GM19324 (cell line): ENCODE measurements around the gene GGCX.

Experiments
- ATAC-seq: cut with Tn5 transposase; IDR thresholded peaks from one replicate; pipeline ENCODE4 v1.9.1; 2021; ENCODE audit warnings: mild to moderate bottlenecking, moderate library complexity; ENCODE audit not compliant: unreplicated experiment, low FRiP score

GGCX gene

GRCh38 chr2:85524336-85524908 is 36.9 kb downstream of the GGCX start:
- ATAC-seq: no peak

GRCh38 chr2:85523903-85524335 is 37.4 kb downstream of the GGCX start:
- ATAC-seq: no peak

- ATAC-seq: no peak
Measured at GRCh38 chr2:85523062-85523902, 38.0 kb downstream of the GGCX start.

- no peak for ATAC-seq
Measured at GRCh38 chr2:85522090-85522647, 39.1 kb downstream of the GGCX start.

GRCh38 chr2:85516653-85517389 is 44.5 kb downstream of the GGCX start:
- no peak for ATAC-seq

GRCh38 chr2:85514323-85514722 is 47.0 kb downstream of the GGCX start:
- no peak for ATAC-seq

GRCh38 chr2:85511008-85511811 is 50.1 kb downstream of the GGCX start:
- no peak for ATAC-seq

GRCh38 chr2:85506768-85507181 is 54.5 kb downstream of the GGCX start:
- no peak for ATAC-seq

GRCh38 chr2:85505551-85506238 is 55.6 kb downstream of the GGCX start:
- ATAC-seq: no peak

- no peak for ATAC-seq
Measured at GRCh38 chr2:85504778-85505261, 56.5 kb downstream of the GGCX start.

- no peak for ATAC-seq
Measured at GRCh38 chr2:85503851-85504777, 57.2 kb downstream of the GGCX start.

GRCh38 chr2:85503168-85503850 is 58.0 kb downstream of the GGCX start:
- no peak for ATAC-seq

- ATAC-seq: no peak
Measured at GRCh38 chr2:85502720-85503119, 58.6 kb downstream of the GGCX start.

GRCh38 chr2:85501248-85501647 is 60.0 kb downstream of the GGCX start:
- ATAC-seq: no peak

GRCh38 chr2:85497944-85498630 is 63.2 kb downstream of the GGCX start:
- ATAC-seq: no peak

GRCh38 chr2:85496436-85496835 is 64.9 kb downstream of the GGCX start:
- ATAC-seq: no peak
